Islet precursor cell (in vitro differentiated cells): ENCODE data around the gene KLHL29.
A peak's percentile ranks its signal among the peaks of the same experiment; 100 is the strongest.

Experiments used
- DNase-seq: peaks from one replicate; pipeline ENCODE4 v3.0.0-alpha.2; 2018

The KLHL29 gene

DNA sequence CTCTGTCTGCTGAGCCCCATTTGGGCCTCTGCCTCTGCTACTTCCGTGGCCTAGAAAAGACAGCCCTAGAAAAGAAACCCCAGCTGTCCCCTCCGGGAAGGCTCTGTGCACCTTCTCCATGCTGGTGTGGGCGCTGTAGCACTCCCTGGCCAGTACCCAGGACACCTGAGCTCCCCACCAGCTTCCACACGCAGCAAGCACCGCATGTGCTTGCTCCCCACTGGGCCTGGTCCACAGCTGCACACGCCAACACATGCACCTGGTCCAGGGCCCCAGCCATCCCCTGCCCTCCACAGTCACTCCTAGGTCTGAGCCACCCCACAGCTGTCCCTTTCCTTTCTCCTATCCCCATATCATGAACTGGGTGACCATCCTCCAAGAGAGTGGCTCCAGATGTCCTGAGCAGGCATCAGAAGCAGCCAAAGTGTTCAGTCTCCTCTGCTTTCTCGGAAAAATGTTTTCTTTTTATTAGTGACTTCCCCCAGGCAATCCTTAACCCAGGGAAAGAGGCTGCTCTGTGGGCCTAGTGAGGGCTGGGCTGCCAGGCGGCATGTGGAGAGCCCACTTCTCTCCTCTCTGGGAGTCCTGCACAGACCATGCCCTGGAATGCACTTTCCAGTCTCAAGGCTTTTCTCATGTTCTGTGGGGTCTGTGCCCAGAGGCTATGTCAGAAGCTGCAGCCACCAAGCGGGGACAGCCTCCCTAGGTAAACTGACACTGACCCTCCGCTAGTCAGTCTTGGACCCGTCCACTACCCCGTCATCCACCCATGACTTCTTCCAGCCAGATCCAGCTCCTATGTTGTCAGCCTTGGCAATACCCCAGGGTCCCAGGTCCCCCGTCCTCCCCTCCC, 133.7 kb downstream of the KLHL29 start:
- DNase-seq: no peak

DNA sequence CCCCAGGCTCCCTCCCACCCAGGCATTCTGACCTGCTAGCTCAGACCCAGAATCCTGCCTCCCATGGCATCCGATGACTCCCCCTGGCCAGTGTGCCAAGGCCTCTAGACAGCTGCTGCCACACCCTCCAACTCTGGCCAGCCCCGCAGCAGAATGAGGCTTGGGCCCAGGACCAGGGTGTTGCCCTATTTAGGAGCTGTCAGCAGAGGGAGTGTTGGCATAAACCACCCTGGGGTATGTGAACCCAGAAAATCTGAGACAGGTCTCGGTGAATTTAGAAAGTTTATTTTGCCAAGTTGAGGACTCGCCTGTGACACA, 134.3 kb downstream of the KLHL29 start:
- no peak for DNase-seq

DNA sequence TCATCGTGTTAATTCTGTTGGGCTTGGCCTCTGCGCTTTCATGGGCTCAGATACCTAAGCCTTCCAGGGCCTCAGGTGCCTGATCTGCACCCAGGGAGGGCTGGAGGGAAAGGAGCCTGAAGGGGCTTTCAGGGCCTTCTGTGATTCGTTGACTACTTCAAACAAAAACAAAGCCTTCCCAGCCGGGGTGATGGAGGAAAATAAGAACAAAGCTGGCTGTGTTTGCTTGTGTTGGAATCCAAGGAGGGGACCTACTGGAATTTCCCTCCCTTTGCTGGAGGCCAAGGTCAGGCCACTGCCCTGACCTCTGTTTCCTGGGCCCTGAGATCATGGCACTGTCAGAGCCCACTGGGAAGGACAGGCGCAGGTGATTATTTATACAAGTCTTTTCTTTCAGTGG, 135.3 kb downstream of the KLHL29 start:
- DNase-seq: peak; percentile 90

DNA sequence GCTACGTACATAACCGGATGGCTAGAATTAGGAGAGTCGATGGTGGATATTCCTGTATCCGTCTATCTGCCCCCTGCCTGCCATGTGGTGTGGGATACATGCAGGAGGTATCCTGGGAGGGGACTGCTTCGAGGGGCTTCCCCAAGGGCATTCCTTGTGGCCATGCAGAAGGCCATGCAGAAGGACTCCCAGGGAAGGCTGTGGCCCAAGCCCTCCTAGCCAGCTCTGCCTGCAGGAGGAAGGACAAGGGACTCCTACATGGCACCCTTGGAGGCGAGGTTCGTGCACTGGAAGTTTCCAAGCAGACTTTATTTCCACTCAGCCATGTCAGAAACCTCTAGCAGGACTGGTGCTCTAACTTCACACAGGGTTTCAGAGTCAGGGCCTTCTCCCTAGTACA, 136.1 kb downstream of the KLHL29 start:
- no peak for DNase-seq

DNA sequence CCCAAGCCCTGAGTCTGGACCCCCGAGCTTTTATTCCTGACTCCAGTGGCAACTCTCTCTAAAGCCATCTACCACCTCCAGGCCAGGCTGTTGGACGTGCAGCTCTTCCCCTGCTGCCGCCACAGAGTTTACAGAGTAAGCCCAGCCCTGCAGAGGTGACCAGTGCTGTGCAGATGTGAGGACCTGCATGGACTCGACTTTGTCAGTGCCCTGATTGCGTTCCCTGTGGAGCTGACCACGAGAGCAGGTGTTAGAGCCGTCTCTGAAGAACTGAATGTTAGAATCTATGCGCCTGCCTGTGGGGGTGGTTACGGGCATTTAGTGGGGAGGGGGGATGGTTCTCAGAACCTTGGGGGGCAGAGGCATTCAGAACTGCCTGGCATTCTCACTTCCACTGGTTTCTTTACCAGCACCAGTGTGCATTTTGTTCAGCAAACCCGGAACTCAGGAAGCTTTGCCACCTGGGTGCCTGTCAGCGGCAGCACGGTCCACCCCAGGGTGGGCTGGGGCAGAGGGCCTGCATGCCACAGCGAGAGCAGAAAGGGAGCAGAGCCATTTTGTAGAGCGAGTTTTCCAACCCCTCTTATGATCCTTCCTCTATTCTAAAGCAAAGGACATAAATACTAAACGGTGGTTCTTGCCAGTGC, 137.9 kb downstream of the KLHL29 start:
- DNase-seq: no peak

DNA sequence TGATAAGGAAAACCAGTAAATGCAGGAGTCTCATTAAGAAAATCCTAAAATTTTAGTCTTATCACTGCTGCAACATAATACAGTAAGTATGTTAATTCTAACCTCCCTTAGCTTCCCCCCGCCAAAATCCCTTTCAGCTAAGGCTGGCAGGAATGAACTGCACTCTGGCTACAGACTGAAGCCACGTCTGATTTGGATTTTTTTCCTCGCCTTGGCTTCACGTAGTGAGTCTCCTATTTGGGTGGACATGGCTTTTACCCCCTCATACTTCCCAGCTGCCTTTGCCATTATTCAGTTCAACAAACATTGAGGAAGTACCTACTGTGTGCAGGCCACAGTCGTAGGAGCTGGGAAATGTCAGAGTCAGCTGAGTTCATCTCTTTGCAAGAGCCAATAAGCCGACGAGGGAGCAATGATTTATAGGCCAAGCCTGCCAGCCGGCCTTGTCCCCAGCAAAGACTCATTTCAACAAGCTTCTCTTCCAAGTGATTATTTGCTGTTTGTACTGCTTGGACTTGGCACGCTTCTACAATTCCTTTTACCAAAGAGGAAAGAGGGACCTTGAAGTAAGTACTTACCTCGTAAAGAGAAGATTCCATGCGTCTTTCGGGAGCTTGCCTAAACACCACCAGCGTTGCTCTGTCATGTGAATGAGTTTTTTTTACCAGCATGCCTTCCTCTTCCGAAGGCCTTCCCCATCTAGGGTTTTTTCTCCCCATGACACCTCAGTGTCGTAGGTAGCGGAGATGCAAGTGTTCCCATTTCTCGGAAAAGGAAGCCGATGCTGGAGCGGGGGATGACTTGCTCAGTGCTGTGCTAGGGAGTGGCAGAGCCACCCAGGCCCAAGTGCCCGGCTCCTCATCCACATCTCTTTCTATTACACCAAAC, 138.6 kb downstream of the KLHL29 start:
- DNase-seq: no peak

DNA sequence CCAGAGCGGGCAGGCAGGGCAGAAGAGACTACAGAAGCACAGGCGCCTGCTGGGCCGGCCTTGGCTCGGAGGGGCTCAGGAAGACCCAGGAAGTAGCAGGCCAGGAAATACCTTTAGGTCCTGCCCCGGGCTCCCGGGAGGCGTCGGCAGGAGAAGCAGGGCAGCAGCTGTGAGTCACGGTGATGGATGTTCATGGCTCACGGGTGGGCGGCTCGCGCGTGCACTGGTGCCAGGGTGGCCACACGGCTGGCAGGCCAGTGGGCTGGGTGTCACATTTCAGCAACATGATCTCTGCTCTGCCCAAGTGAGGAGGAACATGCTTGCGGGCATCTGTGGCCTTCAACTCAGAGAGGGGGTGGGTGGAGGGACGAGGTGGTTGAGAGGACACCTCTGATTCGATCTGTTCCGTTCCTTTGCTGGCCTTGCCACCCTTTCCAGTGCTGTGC, 139.3 kb downstream of the KLHL29 start:
- peak; percentile 71 for DNase-seq

DNA sequence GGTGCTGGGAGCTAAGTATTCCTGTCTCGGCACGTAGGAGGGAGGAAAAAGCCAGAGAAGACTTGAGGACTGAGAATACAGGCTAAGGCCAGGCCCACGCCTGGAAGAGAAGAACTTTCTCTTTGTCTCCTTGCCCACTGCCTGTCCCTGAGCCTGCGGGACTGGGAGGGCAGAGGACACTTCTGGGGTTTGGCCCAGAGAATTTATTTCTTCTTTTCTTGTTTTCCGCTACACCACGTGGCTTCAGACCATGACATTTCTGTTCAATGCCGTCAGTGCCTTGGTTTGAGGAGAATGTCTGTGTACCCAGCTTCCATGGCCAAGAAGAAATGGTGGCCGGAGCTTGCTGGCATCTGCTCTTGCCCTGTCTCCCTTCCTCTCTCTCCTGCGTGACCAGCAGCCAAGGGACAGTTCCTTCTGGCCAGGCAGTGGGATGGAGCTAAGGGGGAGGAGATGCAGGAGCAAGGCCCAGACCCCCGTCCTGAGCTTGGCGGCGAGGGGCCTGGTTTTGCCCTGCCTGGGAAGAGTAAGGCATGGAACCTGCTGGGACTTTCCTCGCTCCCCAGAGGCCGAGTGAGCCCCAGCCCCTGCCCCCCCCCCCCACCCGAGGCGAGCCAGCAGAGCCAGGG, 140.3 kb downstream of the KLHL29 start:
- no peak for DNase-seq

DNA sequence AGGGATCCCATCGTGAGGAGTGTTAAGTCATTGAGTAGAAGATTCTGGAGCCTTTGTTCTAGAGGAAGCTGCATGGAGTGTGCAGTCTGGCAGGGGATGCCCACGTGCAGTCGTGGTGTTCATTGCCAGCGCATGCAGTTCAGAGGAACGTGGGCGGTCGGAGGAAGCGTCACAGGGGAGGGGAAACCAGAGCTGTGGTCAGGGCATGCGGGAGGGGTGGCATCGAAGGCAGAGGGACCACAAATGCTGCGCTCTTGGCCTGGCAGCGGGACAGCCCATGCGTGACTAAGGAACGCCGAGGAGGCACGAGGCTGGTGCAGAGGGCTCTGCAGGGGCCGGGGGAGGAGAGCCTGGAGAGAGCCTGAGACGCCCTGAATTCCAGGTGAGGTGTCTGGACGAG, 141.1 kb downstream of the KLHL29 start:
- DNase-seq: no peak

DNA sequence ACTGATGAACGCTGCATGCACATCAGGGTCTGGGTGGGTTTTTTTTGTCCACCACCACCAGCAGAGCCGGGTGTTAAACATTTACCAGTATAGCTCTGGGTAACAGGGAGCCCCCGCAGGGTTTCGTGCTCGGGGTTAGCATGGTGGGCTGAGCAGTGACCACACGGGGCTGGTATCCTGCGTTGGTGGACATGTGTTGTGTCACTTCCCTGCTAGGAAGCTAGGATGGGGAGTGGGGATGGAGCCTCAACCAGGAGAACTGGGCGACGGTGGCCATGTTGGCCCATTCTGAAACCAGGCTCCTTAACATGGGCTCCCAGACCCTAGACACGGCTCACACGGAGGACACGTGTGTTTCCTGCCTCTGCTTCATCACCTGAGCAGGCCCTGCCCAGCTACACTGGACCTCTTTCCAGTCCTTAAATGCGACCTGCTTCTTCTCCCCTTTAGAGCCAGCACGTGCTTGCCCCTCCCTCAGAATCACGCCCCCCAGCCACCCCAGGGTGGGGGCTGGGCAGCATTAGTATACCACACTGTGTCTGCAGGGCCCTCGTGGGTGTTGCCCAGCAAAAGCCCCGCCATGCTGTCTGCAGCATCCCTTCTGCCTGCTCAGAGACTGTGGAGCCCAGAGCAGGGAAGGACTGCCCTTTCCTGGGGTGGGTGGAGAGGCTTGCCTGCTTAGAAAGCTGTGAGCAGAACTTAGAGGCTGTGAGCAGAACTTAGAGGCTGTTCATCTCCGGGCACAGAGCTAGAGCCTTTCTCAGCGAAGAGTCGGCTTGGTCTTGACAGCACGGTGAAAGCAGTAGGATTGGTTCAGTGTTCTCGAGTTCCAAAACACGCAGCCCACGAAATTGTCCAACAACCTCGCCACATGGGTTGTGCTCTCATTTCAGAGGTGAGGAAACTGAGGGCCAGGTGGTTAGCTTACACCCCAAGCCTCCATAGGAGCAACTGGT, 142.1 kb downstream of the KLHL29 start:
- DNase-seq: no peak

DNA sequence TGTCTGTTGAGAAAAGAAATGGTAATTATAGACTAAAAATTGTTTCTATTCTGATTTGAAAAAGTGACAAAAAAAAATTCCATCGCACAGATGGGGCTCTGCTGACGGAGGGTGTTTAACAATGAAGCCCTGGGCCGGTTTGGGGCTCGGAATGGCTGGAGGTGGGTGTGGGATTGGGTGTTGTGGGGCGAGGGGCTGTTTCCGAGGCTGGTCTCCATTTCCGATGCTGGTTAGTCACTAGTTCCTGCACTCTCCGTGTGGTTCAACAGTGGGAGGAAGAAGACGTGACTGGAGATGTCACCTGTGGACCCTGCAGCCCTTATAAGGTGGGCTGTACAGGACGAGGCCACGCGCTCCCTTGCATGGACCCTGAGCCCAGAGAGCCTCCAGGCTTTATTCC, 143.2 kb downstream of the KLHL29 start:
- no peak for DNase-seq

DNA sequence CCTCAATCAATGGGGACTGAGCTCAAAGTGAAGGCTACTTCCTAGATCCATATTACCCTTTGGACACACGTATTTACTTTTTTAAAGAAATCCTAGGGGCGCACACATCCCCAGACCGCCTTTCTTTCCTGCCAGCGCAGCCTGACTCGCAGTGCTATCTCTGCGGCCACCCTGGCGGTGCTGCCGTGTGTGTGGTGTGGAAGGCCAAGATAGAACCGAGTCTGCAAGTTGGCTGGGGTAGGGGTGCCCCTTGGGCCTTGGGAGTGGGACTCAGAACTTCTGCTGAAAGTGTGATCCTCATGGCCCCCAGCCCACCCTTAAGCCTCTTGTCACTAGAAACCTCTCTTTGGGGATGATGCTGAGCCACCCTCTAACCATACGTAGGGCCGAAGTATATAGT, 143.7 kb downstream of the KLHL29 start:
- no peak for DNase-seq

DNA sequence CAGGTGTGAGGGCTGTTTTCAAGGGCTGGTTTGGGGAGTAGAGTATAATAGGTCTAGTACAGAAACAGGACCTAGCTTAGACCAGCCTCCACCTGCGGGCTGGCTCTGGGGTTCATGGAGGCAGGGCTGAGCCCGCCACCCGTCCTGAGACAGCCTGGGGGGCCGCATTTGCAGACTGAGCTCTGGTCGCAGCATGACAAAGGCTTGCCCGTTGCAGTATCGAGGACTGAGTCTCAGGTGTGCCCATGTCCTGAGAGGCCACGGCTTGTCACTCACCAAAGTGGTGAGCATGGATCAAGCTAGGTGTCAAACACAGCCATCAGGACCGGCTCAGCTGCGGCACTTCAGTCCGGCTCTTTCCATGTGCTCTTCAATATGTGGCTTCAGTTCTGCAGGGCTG, 144.7 kb downstream of the KLHL29 start:
- no peak for DNase-seq

DNA sequence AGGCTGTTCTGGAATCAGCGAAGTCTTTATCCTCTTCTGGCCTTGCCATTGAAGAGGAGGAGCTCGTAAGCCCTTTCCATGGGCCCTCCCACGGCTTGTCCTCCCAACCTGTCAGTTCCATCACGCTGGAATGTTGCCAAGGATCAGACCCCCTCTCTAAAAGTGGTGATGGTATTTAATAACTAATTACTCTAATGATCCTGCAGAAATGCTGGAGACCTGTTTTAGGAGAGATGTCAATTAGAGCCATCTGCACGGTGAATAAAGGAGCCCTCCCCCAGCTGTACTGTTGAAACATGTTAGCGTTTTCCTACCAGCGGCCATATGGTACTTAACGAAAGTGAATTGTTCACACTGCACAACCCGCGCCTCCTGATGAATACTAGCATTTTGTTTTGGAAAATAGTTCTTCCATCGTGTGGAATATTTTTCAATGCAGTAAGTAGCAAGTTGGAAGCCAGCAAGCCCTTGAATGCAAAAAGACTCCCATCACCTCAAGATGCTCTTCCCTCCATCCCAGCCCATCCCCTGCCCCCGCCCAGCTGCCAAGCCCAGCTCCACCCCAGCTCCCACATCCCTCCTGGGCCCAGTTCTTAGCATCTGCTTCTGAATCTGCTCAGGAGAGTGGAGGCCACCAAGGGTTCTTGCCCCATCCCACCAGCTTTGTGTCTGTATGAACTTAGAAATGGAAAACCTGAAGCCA, 145.4 kb downstream of the KLHL29 start:
- DNase-seq: no peak

DNA sequence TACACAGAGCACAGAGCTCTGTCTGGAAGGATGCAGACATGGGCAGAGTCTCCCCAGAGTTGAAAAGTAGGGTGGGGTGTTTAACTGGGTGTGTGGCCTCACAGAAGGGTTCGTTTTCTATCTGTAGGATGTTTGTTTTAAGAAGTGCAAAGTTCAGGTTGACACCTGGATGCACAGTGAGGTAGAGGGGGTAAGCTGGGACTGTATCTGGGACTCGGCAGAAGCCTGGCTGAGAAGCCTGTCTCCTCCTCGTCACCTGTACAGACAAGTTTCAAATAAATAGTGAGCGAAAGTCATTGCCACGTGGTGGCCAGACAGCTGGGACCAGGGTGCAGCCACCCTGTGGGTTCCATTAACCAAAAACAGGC, 145.9 kb downstream of the KLHL29 start:
- no peak for DNase-seq

DNA sequence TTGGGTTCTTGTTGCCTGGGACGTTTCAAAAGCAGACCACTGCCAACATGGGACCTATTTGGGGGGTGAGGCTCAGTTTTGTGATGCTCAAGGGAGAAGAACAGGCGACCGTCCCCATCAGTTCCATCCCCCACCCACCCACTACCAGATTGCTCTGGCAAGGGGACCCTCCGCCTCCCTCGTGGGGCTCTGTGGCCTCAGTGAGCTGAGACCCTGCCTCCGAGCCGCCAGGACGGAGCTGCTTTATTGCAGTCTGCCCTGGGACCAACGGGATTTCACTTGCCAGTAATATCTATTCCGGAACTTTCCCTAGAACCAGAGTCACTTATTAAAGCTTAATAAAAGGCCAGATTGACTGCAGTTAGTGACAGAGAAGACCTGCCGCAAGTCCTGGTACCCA, 146.3 kb downstream of the KLHL29 start:
- DNase-seq: no peak

DNA sequence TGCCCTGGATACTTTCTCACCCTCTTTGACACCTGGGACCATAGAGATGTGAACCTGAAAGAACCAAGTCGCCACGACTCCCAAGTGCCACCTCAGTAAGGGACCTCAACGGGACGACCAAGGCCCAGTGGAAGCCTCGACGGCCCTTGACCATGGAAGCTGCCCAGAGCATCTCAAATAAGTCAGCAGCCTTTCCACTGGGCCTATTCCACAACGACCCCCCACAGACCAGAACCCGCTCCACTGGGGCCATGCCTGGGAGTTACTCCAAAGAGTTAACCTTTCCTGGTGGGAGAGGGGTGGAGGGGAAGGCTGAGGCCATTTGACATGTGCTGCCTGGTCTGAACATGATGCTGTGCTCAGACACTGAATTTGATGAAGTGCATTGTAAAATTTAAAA, 146.9 kb downstream of the KLHL29 start:
- no peak for DNase-seq

DNA sequence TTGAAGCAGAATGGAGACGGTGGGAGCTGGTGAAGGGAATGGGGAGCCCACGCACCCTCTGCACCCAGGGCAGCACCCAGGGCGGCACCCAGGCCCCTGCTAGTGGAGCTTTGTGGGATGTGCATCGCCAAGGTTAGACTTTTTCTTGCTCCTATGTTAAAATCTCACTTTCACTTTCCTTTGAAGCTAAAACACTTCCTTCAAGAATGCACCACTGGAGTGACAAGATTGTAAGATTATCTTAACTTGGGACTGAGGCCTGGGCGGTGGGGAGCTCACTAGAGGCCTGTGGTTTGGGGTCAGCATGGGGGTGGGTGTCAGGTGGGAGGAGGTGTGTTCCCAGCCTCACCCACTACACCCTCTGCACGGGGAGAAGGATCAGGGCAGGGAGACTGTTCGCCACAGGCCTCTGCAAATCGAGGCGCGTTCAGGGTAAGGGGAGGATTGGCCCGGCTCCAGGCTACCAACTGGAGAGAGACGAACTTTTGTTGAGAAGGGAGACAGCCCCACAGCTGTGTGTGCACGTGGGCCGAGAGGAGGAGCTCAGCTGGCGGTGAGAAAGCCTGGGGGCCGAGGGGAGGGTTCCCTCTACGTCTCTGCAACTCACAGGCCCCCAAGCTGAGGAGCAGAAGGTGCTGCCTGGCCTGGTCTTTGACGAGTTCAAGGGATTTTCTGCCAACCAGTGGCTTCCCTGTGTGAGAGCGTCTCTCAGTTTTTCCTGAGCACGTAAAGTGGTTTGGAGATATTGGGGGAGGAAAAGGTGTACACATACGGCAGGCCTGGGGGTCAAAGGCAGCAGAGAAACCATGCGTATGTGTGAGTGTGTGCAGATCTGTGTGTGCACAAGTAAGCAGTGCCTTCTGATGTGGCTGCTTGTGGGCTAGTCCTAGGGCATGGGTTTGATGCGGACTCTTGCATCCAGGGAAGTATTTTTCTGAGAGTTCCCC, 147.7 kb downstream of the KLHL29 start:
- no peak for DNase-seq

DNA sequence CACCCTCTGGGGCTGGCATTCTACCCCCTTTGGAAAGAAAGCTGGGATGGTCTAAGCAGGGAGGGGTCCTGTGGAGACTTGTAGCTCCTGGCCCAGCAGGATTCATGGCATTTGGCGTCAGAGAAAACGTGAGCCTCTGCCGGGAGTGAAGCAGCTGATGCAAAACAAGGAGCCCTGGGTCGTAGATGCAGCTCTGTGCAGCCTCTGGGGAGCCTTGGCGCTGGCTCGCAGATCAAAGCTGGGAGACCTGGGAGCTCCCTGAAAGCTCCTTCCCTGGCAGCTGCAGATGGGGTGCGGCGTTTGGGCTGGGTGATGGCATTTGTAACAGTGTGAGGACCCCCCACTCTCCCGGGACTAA, 148.3 kb downstream of the KLHL29 start:
- DNase-seq: no peak

DNA sequence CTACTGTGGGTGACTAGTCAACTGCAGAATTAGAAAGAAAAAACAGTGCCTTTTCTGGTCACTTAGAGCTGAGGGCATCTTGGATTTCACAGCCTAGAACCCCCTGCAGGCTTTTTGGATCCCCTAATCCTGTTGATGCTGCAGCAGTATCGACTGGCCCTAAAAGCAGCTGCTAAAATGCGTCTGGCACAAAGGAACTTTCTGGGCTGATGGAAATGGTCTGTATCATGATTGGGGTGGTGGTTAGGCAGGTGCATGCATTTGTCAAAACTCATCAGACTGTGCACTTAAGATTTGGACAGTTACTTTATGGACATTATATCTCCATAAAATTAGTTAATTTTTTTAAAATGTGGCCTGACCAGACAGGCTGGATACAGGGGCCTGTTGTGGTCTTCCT, 149.8 kb downstream of the KLHL29 start:
- no peak for DNase-seq
